ENCODE results near the gene EPB41L4B. TPM values are rescaled to one million over a fixed set of nuclear protein-coding genes. Genes with fewer than 3 reads are reported as not detected.

The EPB41L4B gene
- total and polyA plus RNA-seq, 2 experiments from 2014 or later, result 11.0 to 32.2 TPM

DNA sequence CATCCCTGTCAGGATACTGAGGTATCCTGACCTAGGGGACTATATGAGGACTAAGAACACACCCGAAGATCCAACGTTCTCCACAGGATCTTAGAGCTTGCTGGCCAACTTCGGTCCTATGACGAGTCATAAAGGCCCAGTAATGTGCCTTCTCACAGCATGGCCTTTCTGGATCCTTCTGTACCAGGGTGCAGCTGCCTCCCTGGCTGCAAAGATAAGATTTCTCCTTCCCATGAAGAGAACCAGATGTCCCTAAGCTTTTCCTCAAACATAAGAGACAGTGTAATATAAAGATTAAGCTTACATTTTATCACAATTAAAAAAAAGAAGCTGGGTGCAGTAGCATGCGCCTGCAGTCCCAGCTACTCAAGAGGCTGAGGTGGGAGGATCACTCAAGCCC lies 18.3 kb downstream of the EPB41L4B start:
- TF ChIP-seq REST (IDR thresholded peaks at IDR 0.05; ENCODE audit: unreplicated experiment) (no peak), EZH2phosphoT487 (IDR thresholded peaks at IDR 0.05; ENCODE audit: unreplicated experiment) (no peak), NANOG (IDR thresholded peaks at IDR 0.05; ENCODE audit: borderline replicate concordance) (no peak), POLR2AphosphoS5 (IDR thresholded peaks at IDR 0.05; ENCODE audit: low read depth) (no peak), JUNB (IDR thresholded peaks at IDR 0.05; ENCODE audit: unreplicated experiment) (no peak), ZNF114 (CRISPR knock-in tag; IDR thresholded peaks at IDR 0.05) (no peak), EZH2 (IDR thresholded peaks at IDR 0.05; ENCODE audit: low read depth, unreplicated experiment) (no peak), ZNF331 (CRISPR knock-in tag; IDR thresholded peaks at IDR 0.05; ENCODE audit: low read depth) (no peak), CREB1 (CRISPR knock-in tag; IDR thresholded peaks at IDR 0.05; ENCODE audit: low read depth) (no peak)
- TF ChIP-seq, protein P1, sequence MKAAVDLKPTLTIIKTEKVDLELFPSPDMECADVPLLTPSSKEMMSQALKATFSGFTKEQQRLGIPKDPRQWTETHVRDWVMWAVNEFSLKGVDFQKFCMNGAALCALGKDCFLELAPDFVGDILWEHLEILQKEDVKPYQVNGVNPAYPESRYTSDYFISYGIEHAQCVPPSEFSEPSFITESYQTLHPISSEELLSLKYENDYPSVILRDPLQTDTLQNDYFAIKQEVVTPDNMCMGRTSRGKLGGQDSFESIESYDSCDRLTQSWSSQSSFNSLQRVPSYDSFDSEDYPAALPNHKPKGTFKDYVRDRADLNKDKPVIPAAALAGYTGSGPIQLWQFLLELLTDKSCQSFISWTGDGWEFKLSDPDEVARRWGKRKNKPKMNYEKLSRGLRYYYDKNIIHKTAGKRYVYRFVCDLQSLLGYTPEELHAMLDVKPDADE (IDR thresholded peaks at IDR 0.05), result no peak
- Histone ChIP-seq H3K27ac (ENCODE audit: low read depth) (no peak overlapping the region), H3K4me2 (no peak overlapping the region), H4K20me1 (replicated peaks; ENCODE audit: insufficient read depth) (peaks cover 49% of the 10 kb centered on the region), H3K79me2 (replicated peaks; ENCODE audit: insufficient read depth) (peaks cover 99% of the 10 kb centered on the region), H2AFZ (no peak overlapping the region), H3F3A (replicated peaks; ENCODE audit: low read depth) (no peaks in the 10 kb centered on the region), H3K9me2 (ENCODE audit: insufficient read depth) (no peaks in the 10 kb centered on the region), H3K4me1 (ENCODE audit: insufficient read depth) (no peaks in the 10 kb centered on the region), H3K36me3 (ENCODE audit: insufficient read depth) (no peaks in the 10 kb centered on the region), H3K27me3 (ENCODE audit: insufficient read depth) (no peaks in the 10 kb centered on the region), H3K4me3 (no peak overlapping the region)
- H3K36me3 Mint-ChIP-seq (ENCODE audit: low read depth), result no peaks in the 10 kb centered on the region; the same call in 2 of the 3 replicates
- peaks cover 5% of the 10 kb centered on the region for H3K27me3 Mint-ChIP-seq (ENCODE audit: insufficient read depth, low read depth, poor library complexity)
- H3K4me1 Mint-ChIP-seq, result peaks cover 18% of the 10 kb centered on the region
- DNase-seq (ENCODE audit: low spot score) (no peak), ATAC-seq (no peak)
- no peaks in the 10 kb centered on the region for H3K9me3 Mint-ChIP-seq
- no peak overlapping the region for H3K4me3 Mint-ChIP-seq
- no peak overlapping the region; the same call in 1 of the 2 replicates for H3K27ac Mint-ChIP-seq

- Mint-ChIP-seq H3K27me3 (ENCODE audit: insufficient read depth, low read depth, poor library complexity) (peaks cover 3% of the 10 kb centered on the region), H3K27ac (no peak overlapping the region), H3K4me3 (no peak overlapping the region), H3K9me3 (no peaks in the 10 kb centered on the region), H3K4me1 (peaks cover 15% of the 10 kb centered on the region; the same call in 2 of the 3 replicates), H3K36me3 (ENCODE audit: low read depth) (no peaks in the 10 kb centered on the region; the same call in 2 of the 3 replicates)
- H3K4me2 ChIP-seq, result no peak overlapping the region
- ATAC-seq (no peak), DNase-seq (ENCODE audit: low spot score) (no peak)
- H4K20me1 ChIP-seq (replicated peaks; ENCODE audit: insufficient read depth), result peaks cover 52% of the 10 kb centered on the region
- H3K9me2 ChIP-seq (ENCODE audit: insufficient read depth), result no peaks in the 10 kb centered on the region
- peaks cover 97% of the 10 kb centered on the region for H3K79me2 ChIP-seq (replicated peaks; ENCODE audit: insufficient read depth)
- no peaks in the 10 kb centered on the region for H3K27me3 ChIP-seq (ENCODE audit: insufficient read depth)
- no peaks in the 10 kb centered on the region for H3K36me3 ChIP-seq (ENCODE audit: insufficient read depth)
- TF ChIP-seq, protein P1 (IDR thresholded peaks at IDR 0.05), result no peak
- no peak for TF ChIP-seq EZH2 (IDR thresholded peaks at IDR 0.05; ENCODE audit: low read depth, unreplicated experiment)
- TF ChIP-seq, protein P2, sequence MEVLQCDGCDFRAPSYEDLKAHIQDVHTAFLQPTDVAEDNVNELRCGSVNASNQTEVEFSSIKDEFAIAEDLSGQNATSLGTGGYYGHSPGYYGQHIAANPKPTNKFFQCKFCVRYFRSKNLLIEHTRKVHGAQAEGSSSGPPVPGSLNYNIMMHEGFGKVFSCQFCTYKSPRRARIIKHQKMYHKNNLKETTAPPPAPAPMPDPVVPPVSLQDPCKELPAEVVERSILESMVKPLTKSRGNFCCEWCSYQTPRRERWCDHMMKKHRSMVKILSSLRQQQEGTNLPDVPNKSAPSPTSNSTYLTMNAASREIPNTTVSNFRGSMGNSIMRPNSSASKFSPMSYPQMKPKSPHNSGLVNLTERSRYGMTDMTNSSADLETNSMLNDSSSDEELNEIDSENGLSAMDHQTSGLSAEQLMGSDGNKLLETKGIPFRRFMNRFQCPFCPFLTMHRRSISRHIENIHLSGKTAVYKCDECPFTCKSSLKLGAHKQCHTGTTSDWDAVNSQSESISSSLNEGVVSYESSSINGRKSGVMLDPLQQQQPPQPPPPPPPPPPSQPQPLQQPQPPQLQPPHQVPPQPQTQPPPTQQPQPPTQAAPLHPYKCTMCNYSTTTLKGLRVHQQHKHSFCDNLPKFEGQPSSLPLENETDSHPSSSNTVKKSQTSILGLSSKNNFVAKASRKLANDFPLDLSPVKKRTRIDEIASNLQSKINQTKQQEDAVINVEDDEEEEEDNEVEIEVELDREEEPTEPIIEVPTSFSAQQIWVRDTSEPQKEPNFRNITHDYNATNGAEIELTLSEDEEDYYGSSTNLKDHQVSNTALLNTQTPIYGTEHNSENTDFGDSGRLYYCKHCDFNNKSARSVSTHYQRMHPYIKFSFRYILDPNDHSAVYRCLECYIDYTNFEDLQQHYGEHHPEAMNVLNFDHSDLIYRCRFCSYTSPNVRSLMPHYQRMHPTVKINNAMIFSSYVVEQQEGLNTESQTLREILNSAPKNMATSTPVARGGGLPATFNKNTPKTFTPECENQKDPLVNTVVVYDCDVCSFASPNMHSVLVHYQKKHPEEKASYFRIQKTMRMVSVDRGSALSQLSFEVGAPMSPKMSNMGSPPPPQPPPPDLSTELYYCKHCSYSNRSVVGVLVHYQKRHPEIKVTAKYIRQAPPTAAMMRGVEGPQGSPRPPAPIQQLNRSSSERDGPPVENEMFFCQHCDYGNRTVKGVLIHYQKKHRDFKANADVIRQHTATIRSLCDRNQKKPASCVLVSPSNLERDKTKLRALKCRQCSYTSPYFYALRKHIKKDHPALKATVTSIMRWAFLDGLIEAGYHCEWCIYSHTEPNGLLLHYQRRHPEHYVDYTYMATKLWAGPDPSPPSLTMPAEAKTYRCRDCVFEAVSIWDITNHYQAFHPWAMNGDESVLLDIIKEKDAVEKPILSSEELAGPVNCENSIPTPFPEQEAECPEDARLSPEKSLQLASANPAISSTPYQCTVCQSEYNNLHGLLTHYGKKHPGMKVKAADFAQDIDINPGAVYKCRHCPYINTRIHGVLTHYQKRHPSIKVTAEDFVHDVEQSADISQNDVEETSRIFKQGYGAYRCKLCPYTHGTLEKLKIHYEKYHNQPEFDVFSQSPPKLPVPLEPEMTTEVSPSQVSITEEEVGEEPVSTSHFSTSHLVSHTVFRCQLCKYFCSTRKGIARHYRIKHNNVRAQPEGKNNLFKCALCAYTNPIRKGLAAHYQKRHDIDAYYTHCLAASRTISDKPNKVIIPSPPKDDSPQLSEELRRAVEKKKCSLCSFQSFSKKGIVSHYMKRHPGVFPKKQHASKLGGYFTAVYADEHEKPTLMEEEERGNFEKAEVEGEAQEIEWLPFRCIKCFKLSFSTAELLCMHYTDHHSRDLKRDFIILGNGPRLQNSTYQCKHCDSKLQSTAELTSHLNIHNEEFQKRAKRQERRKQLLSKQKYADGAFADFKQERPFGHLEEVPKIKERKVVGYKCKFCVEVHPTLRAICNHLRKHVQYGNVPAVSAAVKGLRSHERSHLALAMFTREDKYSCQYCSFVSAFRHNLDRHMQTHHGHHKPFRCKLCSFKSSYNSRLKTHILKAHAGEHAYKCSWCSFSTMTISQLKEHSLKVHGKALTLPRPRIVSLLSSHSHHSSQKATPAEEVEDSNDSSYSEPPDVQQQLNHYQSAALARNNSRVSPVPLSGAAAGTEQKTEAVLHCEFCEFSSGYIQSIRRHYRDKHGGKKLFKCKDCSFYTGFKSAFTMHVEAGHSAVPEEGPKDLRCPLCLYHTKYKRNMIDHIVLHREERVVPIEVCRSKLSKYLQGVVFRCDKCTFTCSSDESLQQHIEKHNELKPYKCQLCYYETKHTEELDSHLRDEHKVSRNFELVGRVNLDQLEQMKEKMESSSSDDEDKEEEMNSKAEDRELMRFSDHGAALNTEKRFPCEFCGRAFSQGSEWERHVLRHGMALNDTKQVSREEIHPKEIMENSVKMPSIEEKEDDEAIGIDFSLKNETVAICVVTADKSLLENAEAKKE (CRISPR knock-in tag; IDR thresholded peaks at IDR 0.05), result no peak
- H3K27ac ChIP-seq (ENCODE audit: low read depth), result no peak overlapping the region
- H2AFZ ChIP-seq, result no peak overlapping the region
- H3K4me3 ChIP-seq, result no peak overlapping the region
- H3K4me1 ChIP-seq (ENCODE audit: insufficient read depth), result no peaks in the 10 kb centered on the region
- H3F3A ChIP-seq (replicated peaks; ENCODE audit: low read depth), result no peaks in the 10 kb centered on the region
Measured at GRCh38 chr9:109301012-109301411, 19.8 kb downstream of the EPB41L4B start.
